ENCODE measurements around the gene PGP. TPM values are rescaled to one million over a fixed set of nuclear protein-coding genes. Genes with fewer than 3 reads are reported as not detected.

The PGP gene
- total and polyA plus RNA-seq, 10 of the 15 experiments (the other 5 are each of a cell fraction or from before 2014, with no cell fraction given): 0.42 to 28.0 (median 12.1) TPM

- intact Hi-C loops (cut with micrococcal nuclease; ENCODE audit: unreplicated experiment): no loop called here
- H3K27me3 ChIP-seq (replicated peaks in 1 of 2; ENCODE audit: control insufficient read depth in 2 of 2, insufficient read depth in 2 of 2, low read length in 1 of 2): no peaks in the 10 kb centered on the region
- ATAC-seq (no peak), DNase-seq (ENCODE audit: low read depth, low spot score) (no peak), FAIRE-seq (no peak)
- H3K27ac ChIP-seq (ENCODE audit: control insufficient read depth, insufficient read depth): no peak overlapping the region
- no peak overlapping the region for H2AFZ ChIP-seq (ENCODE audit: control insufficient read depth, low read depth, low read length)
- POLR2A ChIA-PET: interaction anchor here (0.6 kb wide), 1 partner anchor 415 kb away, joined by 5 read pairs; no protein-coding TSS in a partner anchor
- peaks cover 7 to 11% of the 10 kb centered on the region in 2 experiments; a peak in 3 of 4 replicates for H3K36me3 ChIP-seq (ENCODE audit: control insufficient read depth in 2 of 2, insufficient read depth in 2 of 2, low read length in 1 of 2)
- no peaks in the 10 kb centered on the region for H3K4me1 ChIP-seq (ENCODE audit: control insufficient read depth, insufficient read depth, low read length)
- H3K9ac ChIP-seq (ENCODE audit: control insufficient read depth, insufficient read depth, low read length): no peak overlapping the region
- RAD21 ChIA-PET (ENCODE audit: unreplicated experiment): no interaction called here
- SMC1A ChIA-PET (ENCODE audit: uncharacterized antibody, unreplicated experiment): no interaction called here
- CTCF ChIA-PET: no interaction called here
- no peaks in the 10 kb centered on the region for H4K20me1 ChIP-seq (ENCODE audit: control insufficient read depth, insufficient read depth)
- WGBS (ENCODE audit: insufficient coverage, insufficient replicate concordance, low lambda C conversion rate, missing lambda C conversion rate): over 99% methylated on average over 20 of the region's 21 CpGs
- no peak for TF ChIP-seq IKZF1 (conservative IDR thresholded peaks at IDR 0.05)
- no peak for TF ChIP-seq ZBED1 (IDR thresholded peaks at IDR 0.05; ENCODE audit: borderline replicate concordance)
- no peak for TF ChIP-seq TAF1 (IDR thresholded peaks at IDR 0.05; ENCODE audit: borderline replicate concordance, low read depth, low read length)
- TF ChIP-seq, protein P1, sequence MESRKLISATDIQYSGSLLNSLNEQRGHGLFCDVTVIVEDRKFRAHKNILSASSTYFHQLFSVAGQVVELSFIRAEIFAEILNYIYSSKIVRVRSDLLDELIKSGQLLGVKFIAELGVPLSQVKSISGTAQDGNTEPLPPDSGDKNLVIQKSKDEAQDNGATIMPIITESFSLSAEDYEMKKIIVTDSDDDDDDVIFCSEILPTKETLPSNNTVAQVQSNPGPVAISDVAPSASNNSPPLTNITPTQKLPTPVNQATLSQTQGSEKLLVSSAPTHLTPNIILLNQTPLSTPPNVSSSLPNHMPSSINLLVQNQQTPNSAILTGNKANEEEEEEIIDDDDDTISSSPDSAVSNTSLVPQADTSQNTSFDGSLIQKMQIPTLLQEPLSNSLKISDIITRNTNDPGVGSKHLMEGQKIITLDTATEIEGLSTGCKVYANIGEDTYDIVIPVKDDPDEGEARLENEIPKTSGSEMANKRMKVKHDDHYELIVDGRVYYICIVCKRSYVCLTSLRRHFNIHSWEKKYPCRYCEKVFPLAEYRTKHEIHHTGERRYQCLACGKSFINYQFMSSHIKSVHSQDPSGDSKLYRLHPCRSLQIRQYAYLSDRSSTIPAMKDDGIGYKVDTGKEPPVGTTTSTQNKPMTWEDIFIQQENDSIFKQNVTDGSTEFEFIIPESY (IDR thresholded peaks at IDR 0.05): no peak
- TF ChIP-seq FOS (IDR thresholded peaks at IDR 0.05; ENCODE audit: borderline replicate concordance, extremely low read depth, insufficient read length): no peak
- TF ChIP-seq NFXL1 (IDR thresholded peaks at IDR 0.05; ENCODE audit: borderline replicate concordance): no peak
- no peak for TF ChIP-seq FOXK2 (IDR thresholded peaks at IDR 0.05)
- no peak for TF ChIP-seq BCL11A (IDR thresholded peaks at IDR 0.05; ENCODE audit: low read depth, low read length)
- TF ChIP-seq SIX5 (IDR thresholded peaks at IDR 0.05; ENCODE audit: low read depth, low read length, severe bottlenecking): no peak
- TF ChIP-seq, protein P2, sequence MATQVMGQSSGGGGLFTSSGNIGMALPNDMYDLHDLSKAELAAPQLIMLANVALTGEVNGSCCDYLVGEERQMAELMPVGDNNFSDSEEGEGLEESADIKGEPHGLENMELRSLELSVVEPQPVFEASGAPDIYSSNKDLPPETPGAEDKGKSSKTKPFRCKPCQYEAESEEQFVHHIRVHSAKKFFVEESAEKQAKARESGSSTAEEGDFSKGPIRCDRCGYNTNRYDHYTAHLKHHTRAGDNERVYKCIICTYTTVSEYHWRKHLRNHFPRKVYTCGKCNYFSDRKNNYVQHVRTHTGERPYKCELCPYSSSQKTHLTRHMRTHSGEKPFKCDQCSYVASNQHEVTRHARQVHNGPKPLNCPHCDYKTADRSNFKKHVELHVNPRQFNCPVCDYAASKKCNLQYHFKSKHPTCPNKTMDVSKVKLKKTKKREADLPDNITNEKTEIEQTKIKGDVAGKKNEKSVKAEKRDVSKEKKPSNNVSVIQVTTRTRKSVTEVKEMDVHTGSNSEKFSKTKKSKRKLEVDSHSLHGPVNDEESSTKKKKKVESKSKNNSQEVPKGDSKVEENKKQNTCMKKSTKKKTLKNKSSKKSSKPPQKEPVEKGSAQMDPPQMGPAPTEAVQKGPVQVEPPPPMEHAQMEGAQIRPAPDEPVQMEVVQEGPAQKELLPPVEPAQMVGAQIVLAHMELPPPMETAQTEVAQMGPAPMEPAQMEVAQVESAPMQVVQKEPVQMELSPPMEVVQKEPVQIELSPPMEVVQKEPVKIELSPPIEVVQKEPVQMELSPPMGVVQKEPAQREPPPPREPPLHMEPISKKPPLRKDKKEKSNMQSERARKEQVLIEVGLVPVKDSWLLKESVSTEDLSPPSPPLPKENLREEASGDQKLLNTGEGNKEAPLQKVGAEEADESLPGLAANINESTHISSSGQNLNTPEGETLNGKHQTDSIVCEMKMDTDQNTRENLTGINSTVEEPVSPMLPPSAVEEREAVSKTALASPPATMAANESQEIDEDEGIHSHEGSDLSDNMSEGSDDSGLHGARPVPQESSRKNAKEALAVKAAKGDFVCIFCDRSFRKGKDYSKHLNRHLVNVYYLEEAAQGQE (IDR thresholded peaks at IDR 0.05; ENCODE audit: low read depth, low read length): no peak
- TF ChIP-seq POU2F2 (IDR thresholded peaks at IDR 0.05; ENCODE audit: borderline replicate concordance, low read depth, low read length): no peak
- no peak for TF ChIP-seq ETV6 (conservative IDR thresholded peaks at IDR 0.05 in 1 of 2, IDR thresholded peaks at IDR 0.05 in 1 of 2; ENCODE audit: borderline replicate concordance in 1 of 2, low read depth in 1 of 2)
- no TSS peak for BruUV-seq (replicated peaks)
- no peaks in the 10 kb centered on the region for H3K79me2 ChIP-seq (ENCODE audit: control insufficient read depth, insufficient read depth, low read length)
- H3K9me3 ChIP-seq (replicated peaks; ENCODE audit: control insufficient read depth, insufficient read depth, low read length): no peaks in the 10 kb centered on the region
- in situ Hi-C loops (cut with MboI): no loop called here
- H3K4me2 ChIP-seq (ENCODE audit: control insufficient read depth, insufficient read depth): no peak overlapping the region
- H3K4me3 ChIP-seq: no peak overlapping the region
Observed at GRCh38 chr16:2174396-2175131, 40.1 kb downstream of the PGP start.
